HepG2 (cell line): ENCODE measurements around the gene DMRT3. TPM values are rescaled to one million over a fixed set of nuclear protein-coding genes. Genes with fewer than 3 reads are reported as not detected.

Experiments
- ATAC-seq: fragments of 200-7000 bp; cut with Tn5 transposase; 3 replicates; pipeline ENCODE4 v1.9.1; 2020; ENCODE audit warnings: mild to moderate bottlenecking, moderate library complexity
- BruUV-seq: library from RNA; stranded (reverse); fragments of 400-500 nt; replicated peaks from 2 replicates; lab custom pipeline; 2021; lab: Mats Ljungman, UMichigan
- CTCF ChIA-PET: fragments of 300-600 bp; formaldehyde crosslinking; extraction: SDS; loops from one replicate; lab custom pipeline; 2021; ENCODE audit warnings: low total read pairs, inconsistent platforms, low intra/inter-chr PET ratio; lab: Yijun Ruan, JAX
- POLR2A ChIA-PET: fragments of 350-600 bp; sonication (Branson Sonifier 250); formaldehyde crosslinking; loops from one replicate; lab custom pipeline; 2020; ENCODE audit warnings: antibody characterized with exemption, inconsistent platforms; lab: Yijun Ruan, JAX
- DNase-seq: peaks from one replicate; pipeline ENCODE4 v3.0.0-alpha.2; 2015; ENCODE audit warnings: low spot score
- FAIRE-seq: peaks from 3 replicates; lab custom pipeline; 2011; peaks lifted over from hg19 to GRCh38; lab: Jason Lieb, UNC
- H2AFZ ChIP-seq: one replicate; pipeline ENCODE4 v1.6.1; 2011; ENCODE audit warnings: low read length, inconsistent platforms
- H3K27ac ChIP-seq: fragments of 300-600 bp; 3 replicates; pipeline ENCODE4 v1.8.0; 2011; ENCODE audit warnings: mixed run types, mild to moderate bottlenecking, mixed read lengths, low read length, inconsistent platforms; ENCODE audit not compliant: insufficient read depth; ENCODE audit errors: extremely low read length
- H3K27me3 ChIP-seq, 2 experiments: fragments of 200-600 bp in 1 of 2; 2 replicates in 1 of 2; 3 replicates in 1 of 2; pipeline versions ENCODE4 v1.6.0 to v1.8.0; 2011; ENCODE audit warnings: low read length in 2 of 2, mild to moderate bottlenecking in 2 of 2, moderate library complexity in 2 of 2, inconsistent platforms in 1 of 2; ENCODE audit not compliant: insufficient read depth in 2 of 2, control insufficient read depth in 1 of 2
- H3K36me3 ChIP-seq, 2 experiments: fragments of 200-600 bp in 1 of 2; replicated peaks in 1 of 2; 2 replicates in 1 of 2; 3 replicates in 1 of 2; pipeline versions ENCODE4 v1.5.1 to v1.8.0; 2011; ENCODE audit warnings: low read length in 2 of 2, inconsistent platforms in 1 of 2; ENCODE audit not compliant: insufficient read depth in 2 of 2, control insufficient read depth in 1 of 2
- H3K4me1 ChIP-seq: 2 replicates; pipeline ENCODE4 v1.5.1; 2012; ENCODE audit warnings: low read length, inconsistent platforms; ENCODE audit not compliant: insufficient read depth
- H3K4me2 ChIP-seq: 2 replicates; pipeline ENCODE4 v1.6.0; 2011; ENCODE audit warnings: low read depth, low read length, inconsistent platforms
- H3K4me3 ChIP-seq, 3 experiments: fragments of 200-600 bp in 1 of 3; sonication (generic), shearing (Covaris generic) in 1 of 3; replicated peaks in 1 of 3; 2 replicates each; pipeline ENCODE4 v1.5.1; 2011 to 2016; ENCODE audit warnings: low read length in 3 of 3, inconsistent platforms in 2 of 3, low read depth in 2 of 3, mild to moderate bottlenecking in 2 of 3, control low read depth in 1 of 3, mixed read lengths in 1 of 3; ENCODE audit not compliant: insufficient read depth in 1 of 3
- H3K79me2 ChIP-seq: one replicate; pipeline ENCODE4 v1.6.1; 2011; ENCODE audit warnings: low read length, inconsistent platforms; ENCODE audit not compliant: insufficient read depth
- H3K9ac ChIP-seq: 2 replicates; pipeline ENCODE4 v1.6.0; 2011; ENCODE audit warnings: mild to moderate bottlenecking, low read depth, low read length, inconsistent platforms; ENCODE audit not compliant: insufficient read depth
- H3K9me3 ChIP-seq: 2 replicates; pipeline ENCODE4 v1.5.1; 2012; ENCODE audit warnings: mild to moderate bottlenecking, low read length
- H4K20me1 ChIP-seq: 2 replicates; pipeline ENCODE4 v1.6.0; 2011; ENCODE audit warnings: inconsistent platforms, mild to moderate bottlenecking, low read length, moderate library complexity; ENCODE audit not compliant: insufficient read depth
- BRCA1 ChIP-seq: sonication (generic); formaldehyde crosslinking; IDR thresholded peaks from 2 replicates; pipeline ENCODE4 v1.4.0; 2020; ENCODE audit warnings: missing genetic modification reagents
- HMG20B ChIP-seq: conservative IDR thresholded peaks from 2 replicates; pipeline ENCODE4 v1.6.1; 2016; ENCODE audit warnings: missing genetic modification reagents, missing compliant biosample characterization
- MIER2 ChIP-seq: IDR thresholded peaks from 2 replicates; pipeline ENCODE4 v1.6.1; 2016; ENCODE audit warnings: missing biosample characterization, missing genetic modification reagents
- PLRG1 ChIP-seq: fragments of 450-650 bp; conservative IDR thresholded peaks from 2 replicates; pipeline ENCODE4 v1.6.1; 2016
- PPARG ChIP-seq: conservative IDR thresholded peaks from 2 replicates; pipeline ENCODE4 v1.6.1; 2016; ENCODE audit warnings: missing biosample characterization, missing genetic modification reagents
- RCOR2 ChIP-seq: IDR thresholded peaks from 2 replicates; pipeline ENCODE4 v1.6.1; 2016; ENCODE audit warnings: missing biosample characterization, missing genetic modification reagents
- REXO4 ChIP-seq: sonication (generic); formaldehyde crosslinking; IDR thresholded peaks from 2 replicates; pipeline ENCODE4 v1.8.0; 2022; ENCODE audit warnings: missing genetic modification reagents, mild to moderate bottlenecking, borderline replicate concordance
- RFX3 ChIP-seq: IDR thresholded peaks from 2 replicates; pipeline ENCODE4 v1.6.1; 2016; ENCODE audit warnings: missing biosample characterization, missing genetic modification reagents
- WGBS: methylation state at CpG from one replicate; pipeline ENCODE4 v1.1.6; 2017; ENCODE audit warnings: low lambda C conversion rate; 5-methylcytosine and 5-hydroxymethylcytosine counted together
- in situ Hi-C: cut with HindIII; loops from 2 replicates; pipeline ENCODE4 v1.10.0; 2017; ENCODE audit warnings: low pct_unique_long_range_greater_than_20kb; ENCODE audit not compliant: extremely low pct_ligation_motif_present
- intact Hi-C: fragments of 100-400 bp; cut with micrococcal nuclease; formaldehyde crosslinking; loops from one replicate; pipeline ENCODE4 v1.10.0; 2022; ENCODE audit not compliant: unreplicated experiment
- polyA plus RNA-seq, 8 experiments: library from polyadenylated mRNA; depleted of rRNA in 3 of 8; stranded (reverse) in 7 of 8; unstranded in 1 of 8; fragments of >200 nt; fragmentation: Illumina TruSeq in 4 of 8; extraction: Trizol in 4 of 8; gene quantifications; 2 replicates each; pipeline versions ENCODE4 v1.2.1 to v1.2.3, GENCODE V29; 2011 to 2016; ENCODE audit warnings: low read depth in 4 of 8, missing spikeins in 1 of 8, mixed read lengths in 1 of 8; ENCODE audit not compliant: insufficient read depth in 1 of 8
- total RNA-seq, 5 experiments: library from RNA; depleted of rRNA; stranded (reverse); fragments of >200 nt; fragmentation: Illumina TruSeq; extraction: Trizol; gene quantifications; 2 replicates each; pipeline ENCODE4 v1.2.3, GENCODE V29; 2016; ENCODE audit warnings: low read depth in 1 of 5
- TF ChIP-seq, protein P1 (sequence below): IDR thresholded peaks from 2 replicates; pipeline ENCODE4 v1.6.1; 2018; ENCODE audit warnings: missing genetic modification reagents, mild to moderate bottlenecking, missing compliant biosample characterization
- TF ChIP-seq, protein P2 (sequence below): IDR thresholded peaks from 2 replicates; pipeline ENCODE4 v1.6.1; 2012; ENCODE audit warnings: low read depth, low read length, improper control_type of control experiment
- TF ChIP-seq, protein P3 (sequence below), 2 experiments: fragments of 450-650 bp in 1 of 2; sonication (generic) in 1 of 2; formaldehyde crosslinking in 1 of 2; IDR thresholded peaks; 2 replicates each; pipeline versions ENCODE4 v1.6.1 to v1.8.0; 2016 to 2022; ENCODE audit warnings: antibody characterized with exemption in 1 of 2, mild to moderate bottlenecking in 1 of 2, missing genetic modification reagents in 1 of 2

The DMRT3 gene
- total and polyA plus RNA-seq, 2 of the 13 experiments (the other 11 are each of a cell fraction or from before 2014, with no cell fraction given) = not detected

DNA sequence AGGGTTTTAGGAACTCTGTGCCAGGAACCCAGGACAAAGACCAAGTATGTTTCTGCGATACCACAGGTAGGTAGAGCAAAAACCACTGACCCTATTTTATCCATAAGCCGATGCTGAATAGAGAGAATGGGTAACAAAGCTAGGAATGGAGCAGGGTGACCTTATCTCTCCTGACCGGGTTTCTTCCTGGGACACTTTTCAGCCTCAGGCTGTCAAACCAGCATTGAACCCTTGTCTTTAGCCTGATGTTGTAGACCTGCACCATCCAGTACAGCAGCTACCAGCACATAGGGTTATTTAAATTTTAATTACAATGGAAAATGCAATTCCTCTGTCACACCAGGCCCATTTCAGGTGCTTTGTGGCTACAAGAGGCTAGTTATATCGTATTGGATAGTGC lies 43.1 kb upstream of the DMRT3 start:
- Histone ChIP-seq H2AFZ (no peak overlapping the region), H3K4me2 (no peak overlapping the region), H3K4me3 (no peak overlapping the region), H4K20me1 (no peaks in the 10 kb centered on the region), H3K27ac (no peak overlapping the region), H3K79me2 (no peaks in the 10 kb centered on the region), H3K4me1 (no peaks in the 10 kb centered on the region), H3K36me3 (no peaks in the 10 kb centered on the region), H3K9ac (no peak overlapping the region), H3K27me3 (peaks cover 4 to 21% of the 10 kb centered on the region in 2 experiments; a peak in 2 of 5 replicates), H3K9me3 (no peaks in the 10 kb centered on the region)
- ATAC-seq = no peak
- DNase-seq = no peak
- WGBS = 31% methylated on average over 2 of the region's 4 CpGs
- POLR2A ChIA-PET = no interaction called here
- in situ Hi-C loops (no loop called here), intact Hi-C loops (no loop called here)
- BruUV-seq = no TSS peak
- CTCF ChIA-PET = no interaction called here
- FAIRE-seq = no peak
- TF ChIP-seq RFX3 (CRISPR knock-in tag) (no peak), RCOR2 (no peak), PLRG1 (no peak), REXO4 (no peak), MIER2 (CRISPR knock-in tag) (no peak), PPARG (no peak), HMG20B (CRISPR knock-in tag) (no peak), BRCA1 (CRISPR knock-in tag) (no peak)
- TF ChIP-seq, protein P1, sequence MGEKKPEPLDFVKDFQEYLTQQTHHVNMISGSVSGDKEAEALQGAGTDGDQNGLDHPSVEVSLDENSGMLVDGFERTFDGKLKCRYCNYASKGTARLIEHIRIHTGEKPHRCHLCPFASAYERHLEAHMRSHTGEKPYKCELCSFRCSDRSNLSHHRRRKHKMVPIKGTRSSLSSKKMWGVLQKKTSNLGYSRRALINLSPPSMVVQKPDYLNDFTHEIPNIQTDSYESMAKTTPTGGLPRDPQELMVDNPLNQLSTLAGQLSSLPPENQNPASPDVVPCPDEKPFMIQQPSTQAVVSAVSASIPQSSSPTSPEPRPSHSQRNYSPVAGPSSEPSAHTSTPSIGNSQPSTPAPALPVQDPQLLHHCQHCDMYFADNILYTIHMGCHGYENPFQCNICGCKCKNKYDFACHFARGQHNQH (CRISPR knock-in tag) = no peak
- TF ChIP-seq, protein P2, sequence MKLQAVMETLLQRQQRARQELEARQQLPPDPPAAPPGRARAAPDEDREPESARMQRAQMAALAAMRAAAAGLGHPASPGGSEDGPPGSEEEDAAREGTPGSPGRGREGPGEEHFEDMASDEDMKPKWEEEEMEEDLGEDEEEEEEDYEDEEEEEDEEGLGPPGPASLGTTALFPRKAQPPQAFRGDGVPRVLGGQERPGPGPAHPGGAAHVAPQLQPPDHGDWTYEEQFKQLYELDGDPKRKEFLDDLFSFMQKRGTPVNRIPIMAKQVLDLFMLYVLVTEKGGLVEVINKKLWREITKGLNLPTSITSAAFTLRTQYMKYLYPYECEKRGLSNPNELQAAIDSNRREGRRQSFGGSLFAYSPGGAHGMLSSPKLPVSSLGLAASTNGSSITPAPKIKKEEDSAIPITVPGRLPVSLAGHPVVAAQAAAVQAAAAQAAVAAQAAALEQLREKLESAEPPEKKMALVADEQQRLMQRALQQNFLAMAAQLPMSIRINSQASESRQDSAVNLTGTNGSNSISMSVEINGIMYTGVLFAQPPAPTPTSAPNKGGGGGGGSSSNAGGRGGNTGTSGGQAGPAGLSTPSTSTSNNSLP = no peak
- TF ChIP-seq, protein P3, sequence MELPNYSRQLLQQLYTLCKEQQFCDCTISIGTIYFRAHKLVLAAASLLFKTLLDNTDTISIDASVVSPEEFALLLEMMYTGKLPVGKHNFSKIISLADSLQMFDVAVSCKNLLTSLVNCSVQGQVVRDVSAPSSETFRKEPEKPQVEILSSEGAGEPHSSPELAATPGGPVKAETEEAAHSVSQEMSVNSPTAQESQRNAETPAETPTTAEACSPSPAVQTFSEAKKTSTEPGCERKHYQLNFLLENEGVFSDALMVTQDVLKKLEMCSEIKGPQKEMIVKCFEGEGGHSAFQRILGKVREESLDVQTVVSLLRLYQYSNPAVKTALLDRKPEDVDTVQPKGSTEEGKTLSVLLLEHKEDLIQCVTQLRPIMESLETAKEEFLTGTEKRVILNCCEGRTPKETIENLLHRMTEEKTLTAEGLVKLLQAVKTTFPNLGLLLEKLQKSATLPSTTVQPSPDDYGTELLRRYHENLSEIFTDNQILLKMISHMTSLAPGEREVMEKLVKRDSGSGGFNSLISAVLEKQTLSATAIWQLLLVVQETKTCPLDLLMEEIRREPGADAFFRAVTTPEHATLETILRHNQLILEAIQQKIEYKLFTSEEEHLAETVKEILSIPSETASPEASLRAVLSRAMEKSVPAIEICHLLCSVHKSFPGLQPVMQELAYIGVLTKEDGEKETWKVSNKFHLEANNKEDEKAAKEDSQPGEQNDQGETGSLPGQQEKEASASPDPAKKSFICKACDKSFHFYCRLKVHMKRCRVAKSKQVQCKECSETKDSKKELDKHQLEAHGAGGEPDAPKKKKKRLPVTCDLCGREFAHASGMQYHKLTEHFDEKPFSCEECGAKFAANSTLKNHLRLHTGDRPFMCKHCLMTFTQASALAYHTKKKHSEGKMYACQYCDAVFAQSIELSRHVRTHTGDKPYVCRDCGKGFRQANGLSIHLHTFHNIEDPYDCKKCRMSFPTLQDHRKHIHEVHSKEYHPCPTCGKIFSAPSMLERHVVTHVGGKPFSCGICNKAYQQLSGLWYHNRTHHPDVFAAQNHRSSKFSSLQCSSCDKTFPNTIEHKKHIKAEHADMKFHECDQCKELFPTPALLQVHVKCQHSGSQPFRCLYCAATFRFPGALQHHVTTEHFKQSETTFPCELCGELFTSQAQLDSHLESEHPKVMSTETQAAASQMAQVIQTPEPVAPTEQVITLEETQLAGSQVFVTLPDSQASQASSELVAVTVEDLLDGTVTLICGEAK (IDR thresholded peaks at IDR 0.05) = no peak
- TF ChIP-seq, protein P3 (CRISPR knock-in tag; IDR thresholded peaks at IDR 0.05) = no peak
